IMR-90 (cell line): Measurements from ENCODE around the gene DPH3. TPM values are rescaled to one million over a fixed set of nuclear protein-coding genes. Genes with fewer than 3 reads are reported as not detected.

ENCODE experiments used
- ATAC-seq: fragments of 200-7000 bp; cut with Tn5 transposase; 2 replicates; pipeline ENCODE4 v1.9.1; 2020; ENCODE audit warnings: low read depth, mild to moderate bottlenecking, moderate library complexity
- BruUV-seq: library from RNA; stranded (reverse); fragments of 400-500 nt; replicated peaks from 2 replicates; lab custom pipeline; 2021; lab: Mats Ljungman, UMichigan
- CTCF ChIA-PET: fragments of 300-600 bp; formaldehyde crosslinking; extraction: SDS; loops from one replicate; lab custom pipeline; 2021; ENCODE audit warnings: antibody characterized with exemption; lab: Yijun Ruan, JAX
- POLR2A ChIA-PET: fragments of 300-600 bp; sonication (Branson Sonifier 250); formaldehyde crosslinking; loops from one replicate; lab custom pipeline; 2022; ENCODE audit warnings: antibody characterized with exemption; ENCODE audit not compliant: unreplicated experiment; lab: Charles Lee
- DNase-seq: peaks from one replicate; pipeline ENCODE4 v3.0.0; 2013
- H2AFZ ChIP-seq: replicated peaks from 2 replicates; pipeline ENCODE3; 2013; ENCODE audit warnings: low read length, mild to moderate bottlenecking; ENCODE audit not compliant: poor library complexity
- H2AK5ac ChIP-seq: 2 replicates; pipeline ENCODE4 v1.6.1; 2013; ENCODE audit warnings: low read depth, low read length, inconsistent platforms
- H2AK9ac ChIP-seq: replicated peaks from 2 replicates; pipeline ENCODE3; 2013; ENCODE audit warnings: mild to moderate bottlenecking, low read depth, low read length, moderate library complexity; ENCODE audit not compliant: poor library complexity
- H2BK120ac ChIP-seq: 2 replicates; pipeline ENCODE4 v1.6.1; 2013; ENCODE audit warnings: low read depth, low read length, inconsistent platforms
- H2BK15ac ChIP-seq: 3 replicates; pipeline ENCODE4 v1.6.1; 2013; ENCODE audit warnings: low read depth, low read length, inconsistent platforms
- H2BK20ac ChIP-seq: 2 replicates; pipeline ENCODE4 v1.6.1; 2013; ENCODE audit warnings: low read depth, mild to moderate bottlenecking, inconsistent platforms, low read length, moderate library complexity
- H2BK5ac ChIP-seq: 2 replicates; pipeline ENCODE4 v1.6.1; 2013; ENCODE audit warnings: mild to moderate bottlenecking, low read depth, low read length, inconsistent platforms; ENCODE audit not compliant: poor library complexity, severe bottlenecking
- H3K14ac ChIP-seq: replicated peaks from 2 replicates; pipeline ENCODE4 v1.6.1; 2013; ENCODE audit warnings: low read depth, low read length, inconsistent platforms
- H3K18ac ChIP-seq: 2 replicates; pipeline ENCODE4 v1.6.1; 2013; ENCODE audit warnings: low read depth, low read length, control low read depth
- H3K23ac ChIP-seq: 2 replicates; pipeline ENCODE4 v1.6.1; 2013; ENCODE audit warnings: low read depth, low read length, inconsistent platforms
- H3K27ac ChIP-seq: 2 replicates; pipeline ENCODE4 v1.5.1; 2013; ENCODE audit warnings: mild to moderate bottlenecking, control low read depth, low read length; ENCODE audit not compliant: insufficient read depth
- H3K27me3 ChIP-seq: 2 replicates; pipeline ENCODE4 v1.6.1; 2013; ENCODE audit warnings: low read length; ENCODE audit not compliant: control insufficient read depth, insufficient read depth
- H3K36me3 ChIP-seq: 2 replicates; pipeline ENCODE4 v1.6.1; 2013; ENCODE audit warnings: low read length, mixed read lengths; ENCODE audit not compliant: control insufficient read depth, insufficient read depth
- H3K4ac ChIP-seq: 2 replicates; pipeline ENCODE4 v1.6.1; 2013; ENCODE audit warnings: low read depth, low read length, inconsistent platforms
- H3K4me1 ChIP-seq: 2 replicates; pipeline ENCODE4 v1.6.1; 2013; ENCODE audit warnings: low read length, mixed read lengths; ENCODE audit not compliant: control insufficient read depth, insufficient read depth
- H3K4me2 ChIP-seq: 2 replicates; pipeline ENCODE4 v1.6.1; 2013; ENCODE audit warnings: low read depth, mild to moderate bottlenecking, control low read depth, low read length, moderate library complexity
- H3K4me3 ChIP-seq: 2 replicates; pipeline ENCODE4 v1.5.1; 2013; ENCODE audit warnings: low read depth, mild to moderate bottlenecking, control low read depth, low read length, moderate library complexity; ENCODE audit not compliant: insufficient read depth
- H3K56ac ChIP-seq: 2 replicates; pipeline ENCODE4 v1.6.1; 2013; ENCODE audit warnings: low read length, inconsistent platforms; ENCODE audit not compliant: insufficient read depth; ENCODE audit errors: extremely low read depth
- H3K79me1 ChIP-seq, 2 experiments: 2 replicates each; pipeline ENCODE4 v1.6.1; 2013; ENCODE audit warnings: low read length in 2 of 2, inconsistent platforms in 1 of 2, low read depth in 1 of 2
- H3K9ac ChIP-seq: 2 replicates; pipeline ENCODE4 v1.6.1; 2013; ENCODE audit warnings: low read depth, low read length, control low read depth
- H3K9me1 ChIP-seq: 2 replicates; pipeline ENCODE4 v1.6.1; 2013; ENCODE audit warnings: low read length, inconsistent platforms; ENCODE audit not compliant: insufficient read depth
- H3K9me3 ChIP-seq: 2 replicates; pipeline ENCODE4 v1.6.1; 2013; ENCODE audit warnings: low read length; ENCODE audit not compliant: control insufficient read depth, insufficient read depth
- H4K20me1 ChIP-seq: 2 replicates; pipeline ENCODE4 v1.6.1; 2013; ENCODE audit warnings: low read length, inconsistent platforms; ENCODE audit not compliant: insufficient read depth
- H4K5ac ChIP-seq: 2 replicates; pipeline ENCODE4 v1.6.1; 2013; ENCODE audit warnings: mild to moderate bottlenecking, low read depth, low read length, control low read depth
- H4K8ac ChIP-seq, 2 experiments: 2 replicates each; pipeline ENCODE4 v1.6.1; 2013; ENCODE audit warnings: low read depth in 2 of 2, low read length in 2 of 2, control low read depth in 1 of 2, inconsistent platforms in 1 of 2
- H4K91ac ChIP-seq: 2 replicates; pipeline ENCODE4 v1.6.1; 2013; ENCODE audit warnings: low read depth, low read length, inconsistent platforms; ENCODE audit not compliant: insufficient read depth
- BHLHE40 ChIP-seq: fragments of 150-350 bp; IDR thresholded peaks from 2 replicates; pipeline ENCODE4 v1.6.1; 2016; ENCODE audit warnings: mild to moderate bottlenecking, low read depth, low read length
- CEBPB ChIP-seq: IDR thresholded peaks from 2 replicates; pipeline ENCODE4 v1.6.1; 2012; ENCODE audit warnings: low read depth, low read length, improper control_type of control experiment
- CHD1 ChIP-seq: IDR thresholded peaks from 2 replicates; pipeline ENCODE4 v1.6.1; 2012; ENCODE audit warnings: low read depth, low read length, improper control_type of control experiment
- FOS ChIP-seq: fragments of 150-350 bp; IDR thresholded peaks from 2 replicates; pipeline ENCODE4 v1.6.1; 2016; ENCODE audit warnings: low read depth, low read length
- MAFK ChIP-seq: IDR thresholded peaks from 2 replicates; pipeline ENCODE4 v1.6.1; 2012; ENCODE audit warnings: low read depth, low read length, improper control_type of control experiment
- MAZ ChIP-seq: IDR thresholded peaks from 2 replicates; pipeline ENCODE4 v1.6.1; 2012; ENCODE audit warnings: low read depth, mild to moderate bottlenecking, low read length, improper control_type of control experiment, moderate library complexity, borderline replicate concordance
- MXI1 ChIP-seq: IDR thresholded peaks from 2 replicates; pipeline ENCODE4 v1.6.1; 2012; ENCODE audit warnings: low read depth, mild to moderate bottlenecking, low read length, moderate library complexity, borderline replicate concordance
- NFE2L2 ChIP-seq: fragments of 150-350 bp; IDR thresholded peaks from 2 replicates; pipeline ENCODE4 v1.6.1; 2016; ENCODE audit warnings: low read depth, mild to moderate bottlenecking, low read length
- POLR2A ChIP-seq: IDR thresholded peaks from 2 replicates; pipeline ENCODE4 v1.6.1; 2012; ENCODE audit warnings: mild to moderate bottlenecking, low read depth, low read length
- RAD21 ChIP-seq: IDR thresholded peaks from 2 replicates; pipeline ENCODE4 v1.6.1; 2012; ENCODE audit warnings: low read length, improper control_type of control experiment
- RCOR1 ChIP-seq: IDR thresholded peaks from 2 replicates; pipeline ENCODE4 v1.6.1; 2012; ENCODE audit warnings: mild to moderate bottlenecking, low read length, improper control_type of control experiment; ENCODE audit not compliant: insufficient replicate concordance
- RFX5 ChIP-seq: IDR thresholded peaks from 2 replicates; pipeline ENCODE4 v1.8.0; 2012; ENCODE audit warnings: low read depth, mild to moderate bottlenecking, low read length, moderate library complexity
- SMC3 ChIP-seq: fragments of 150-350 bp; IDR thresholded peaks from 2 replicates; pipeline ENCODE4 v1.6.1; 2016; ENCODE audit warnings: low read depth, mild to moderate bottlenecking, antibody characterized with exemption, low read length, moderate library complexity
- WGBS, 2 experiments: methylation state at CpG; one replicate each; pipeline versions ENCODE4 v1.1.5 to v1.1.7; 2013; ENCODE audit warnings: missing lambda C conversion rate in 2 of 2; ENCODE audit not compliant: insufficient read length in 1 of 2; ENCODE audit errors: extremely low coverage in 2 of 2; 5-methylcytosine and 5-hydroxymethylcytosine counted together
- dilution Hi-C: fragments of 300-500 bp; cut with HindIII; formaldehyde crosslinking; loops from one replicate; pipeline ENCODE4 v1.14.3; 2018; ENCODE audit warnings: low sequenced_read_pairs; ENCODE audit not compliant: unreplicated experiment
- in situ Hi-C: fragments of 300-500 bp; cut with MboI; formaldehyde crosslinking; loops from 3 replicates; pipeline ENCODE4 v1.14.3; 2019; ENCODE audit warnings: low sequenced_read_pairs, inconsistent platforms, mixed read lengths
- intact Hi-C: fragments of 100-400 bp; cut with micrococcal nuclease; formaldehyde crosslinking; loops from 2 replicates; pipeline ENCODE4 v1.10.0; 2022
- polyA plus RNA-seq, 3 experiments: library from polyadenylated mRNA; depleted of rRNA; stranded (reverse); fragments of >200 nt; gene quantifications; 2 replicates each; pipeline ENCODE4 v1.2.3, GENCODE V29; 2012; ENCODE audit warnings: low replicate concordance in 1 of 3
- total RNA-seq: library from RNA; depleted of rRNA; stranded (reverse); fragments of >200 nt; gene quantifications from 2 replicates; pipeline ENCODE4 v1.2.3, GENCODE V29; 2012
- TF ChIP-seq, protein P1 (sequence below): fragments of 150-350 bp; IDR thresholded peaks from 2 replicates; pipeline ENCODE4 v1.6.1; 2016; ENCODE audit warnings: low read depth, mild to moderate bottlenecking, low read length, moderate library complexity, borderline replicate concordance
- TF ChIP-seq, protein P2 (sequence below): conservative IDR thresholded peaks from 2 replicates; pipeline ENCODE4 v1.5.1; 2012; ENCODE audit warnings: mild to moderate bottlenecking, low read depth, low read length, improper control_type of control experiment
- TF ChIP-seq, protein P3 (sequence below): fragments of 150-350 bp; IDR thresholded peaks from 2 replicates; pipeline ENCODE4 v1.6.1; 2017; ENCODE audit warnings: mild to moderate bottlenecking, antibody characterized with exemption, low read length, low read depth

Gene DPH3
- total and polyA plus RNA-seq, 2 of the 4 experiments (the other 2 are of a cell fraction): 12.9 to 32.1 TPM

DNA sequence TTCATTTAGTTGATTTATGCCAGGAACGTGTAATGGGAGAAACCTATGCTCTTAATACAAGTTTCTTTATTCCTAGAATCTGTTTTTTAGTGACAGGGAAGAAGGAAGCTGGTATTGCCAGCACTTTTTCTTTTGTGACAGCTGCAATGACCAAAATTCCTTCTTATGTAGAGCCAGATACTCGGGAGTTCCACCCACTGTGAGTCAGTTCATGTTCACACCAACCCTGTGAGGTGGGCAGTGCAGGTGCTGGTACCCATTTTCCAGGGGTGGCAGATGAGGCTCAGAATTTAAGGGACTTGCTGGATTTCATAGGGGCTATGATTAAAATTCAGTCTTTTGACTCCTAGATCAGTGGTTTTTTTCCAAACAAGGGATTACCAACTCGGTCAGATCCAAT is 35.0 kb upstream of the DPH3 start:
- Histone ChIP-seq H4K8ac (no peak overlapping the region), H3K9me3 (no peaks in the 10 kb centered on the region), H3K23ac (no peak overlapping the region), H3K18ac (no peak overlapping the region), H3K36me3 (peaks cover 6% of the 10 kb centered on the region; the same call in 1 of the 2 replicates), H2BK15ac (no peak overlapping the region), H3K27me3 (no peaks in the 10 kb centered on the region), H3K4me1 (peaks cover 2% of the 10 kb centered on the region; the same call in 1 of the 2 replicates), H4K5ac (no peak overlapping the region), H3K4ac (no peak overlapping the region), H2AK9ac (no peak overlapping the region), H4K91ac (no peak overlapping the region), H3K9me1 (no peaks in the 10 kb centered on the region; the same call in 1 of the 2 replicates), H3K56ac (no peak overlapping the region), H3K79me1 (no peaks in the 10 kb centered on the region), H2AK5ac (no peak overlapping the region), H2AFZ (no peak overlapping the region), H3K14ac (no peak overlapping the region), H3K4me2 (no peak overlapping the region), H2BK20ac (no peak overlapping the region), H2BK5ac (no peak overlapping the region), H3K4me3 (no peak overlapping the region), H3K9ac (no peak overlapping the region), H2BK120ac (no peak overlapping the region), H3K27ac (no peak overlapping the region), H4K20me1 (no peaks in the 10 kb centered on the region)
- dilution Hi-C loops: loop anchor here (25.0 kb wide), 1 partner anchor 238 kb away; no protein-coding TSS in a partner anchor
- ChIA-PET CTCF (interaction anchor here (0.6 kb wide), 1 partner anchor 116 kb away, joined by 3 read pairs; no protein-coding TSS in a partner anchor), POLR2A (no interaction called here)
- WGBS, 2 experiments: no CpG with 5 or more reads among the region's 3 CpGs
- no TSS peak for BruUV-seq
- TF ChIP-seq RFX5: no peak
- TF ChIP-seq, protein P1, sequence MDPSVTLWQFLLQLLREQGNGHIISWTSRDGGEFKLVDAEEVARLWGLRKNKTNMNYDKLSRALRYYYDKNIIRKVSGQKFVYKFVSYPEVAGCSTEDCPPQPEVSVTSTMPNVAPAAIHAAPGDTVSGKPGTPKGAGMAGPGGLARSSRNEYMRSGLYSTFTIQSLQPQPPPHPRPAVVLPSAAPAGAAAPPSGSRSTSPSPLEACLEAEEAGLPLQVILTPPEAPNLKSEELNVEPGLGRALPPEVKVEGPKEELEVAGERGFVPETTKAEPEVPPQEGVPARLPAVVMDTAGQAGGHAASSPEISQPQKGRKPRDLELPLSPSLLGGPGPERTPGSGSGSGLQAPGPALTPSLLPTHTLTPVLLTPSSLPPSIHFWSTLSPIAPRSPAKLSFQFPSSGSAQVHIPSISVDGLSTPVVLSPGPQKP: no peak
- TF ChIP-seq, protein P2, sequence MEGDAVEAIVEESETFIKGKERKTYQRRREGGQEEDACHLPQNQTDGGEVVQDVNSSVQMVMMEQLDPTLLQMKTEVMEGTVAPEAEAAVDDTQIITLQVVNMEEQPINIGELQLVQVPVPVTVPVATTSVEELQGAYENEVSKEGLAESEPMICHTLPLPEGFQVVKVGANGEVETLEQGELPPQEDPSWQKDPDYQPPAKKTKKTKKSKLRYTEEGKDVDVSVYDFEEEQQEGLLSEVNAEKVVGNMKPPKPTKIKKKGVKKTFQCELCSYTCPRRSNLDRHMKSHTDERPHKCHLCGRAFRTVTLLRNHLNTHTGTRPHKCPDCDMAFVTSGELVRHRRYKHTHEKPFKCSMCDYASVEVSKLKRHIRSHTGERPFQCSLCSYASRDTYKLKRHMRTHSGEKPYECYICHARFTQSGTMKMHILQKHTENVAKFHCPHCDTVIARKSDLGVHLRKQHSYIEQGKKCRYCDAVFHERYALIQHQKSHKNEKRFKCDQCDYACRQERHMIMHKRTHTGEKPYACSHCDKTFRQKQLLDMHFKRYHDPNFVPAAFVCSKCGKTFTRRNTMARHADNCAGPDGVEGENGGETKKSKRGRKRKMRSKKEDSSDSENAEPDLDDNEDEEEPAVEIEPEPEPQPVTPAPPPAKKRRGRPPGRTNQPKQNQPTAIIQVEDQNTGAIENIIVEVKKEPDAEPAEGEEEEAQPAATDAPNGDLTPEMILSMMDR: no peak
- TF ChIP-seq RAD21: no peak
- no peak for TF ChIP-seq MAFK
- no peak for TF ChIP-seq SMC3
- TF ChIP-seq MXI1: no peak
- no peak for TF ChIP-seq POLR2A
- no peak for TF ChIP-seq FOS
- TF ChIP-seq, protein P3, sequence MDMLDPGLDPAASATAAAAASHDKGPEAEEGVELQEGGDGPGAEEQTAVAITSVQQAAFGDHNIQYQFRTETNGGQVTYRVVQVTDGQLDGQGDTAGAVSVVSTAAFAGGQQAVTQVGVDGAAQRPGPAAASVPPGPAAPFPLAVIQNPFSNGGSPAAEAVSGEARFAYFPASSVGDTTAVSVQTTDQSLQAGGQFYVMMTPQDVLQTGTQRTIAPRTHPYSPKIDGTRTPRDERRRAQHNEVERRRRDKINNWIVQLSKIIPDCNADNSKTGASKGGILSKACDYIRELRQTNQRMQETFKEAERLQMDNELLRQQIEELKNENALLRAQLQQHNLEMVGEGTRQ: no peak
- TF ChIP-seq NFE2L2: no peak
- no peak for TF ChIP-seq MAZ
- TF ChIP-seq RCOR1: no peak
- no peak for TF ChIP-seq CEBPB
- no peak for TF ChIP-seq BHLHE40
- no peak for TF ChIP-seq CHD1
- ATAC-seq (no peak), DNase-seq (no peak)
- intact Hi-C loops: no loop called here
- in situ Hi-C loops: loop anchor here (25.0 kb wide), 3 partner anchors 588 to 938 kb away; partner anchors contain the start of gene PLCL2
